ENCODE results near the gene ZNF385D. TPM values are rescaled to one million over a fixed set of nuclear protein-coding genes. Genes with fewer than 3 reads are reported as not detected.
"Not testable (repeated sequence)": the region's sequence is repeated elsewhere in the genome, so short reads cannot be mapped to it uniquely, and the experiment has no call there.

ZNF385D gene
- total RNA-seq, 1 experiment from 2014 or later: not detected

- no peak for DNase-seq (ENCODE audit: low read depth)
These were observed 241.1 kb downstream of the ZNF385D start for GRCh38 chr3:21509731-21510470.

- no peak for DNase-seq (ENCODE audit: low read depth)
These were observed 242.8 kb downstream of the ZNF385D start for GRCh38 chr3:21508246-21508645.

- no peak for DNase-seq (ENCODE audit: low read depth)
These were observed 245.1 kb downstream of the ZNF385D start for GRCh38 chr3:21505711-21506460.

- no peak for DNase-seq (ENCODE audit: low read depth)
These were observed 248.4 kb downstream of the ZNF385D start for GRCh38 chr3:21502656-21503055.

- DNase-seq (ENCODE audit: low read depth): no peak
These were observed 250.2 kb downstream of the ZNF385D start for GRCh38 chr3:21500834-21501233.

GRCh38 chr3:21490671-21491070 is 260.3 kb downstream of the ZNF385D start:
- not testable (repeated sequence) for DNase-seq (ENCODE audit: low read depth)

GRCh38 chr3:21487520-21487919 is 263.5 kb downstream of the ZNF385D start:
- no peak for DNase-seq (ENCODE audit: low read depth)

- not testable (repeated sequence) for DNase-seq (ENCODE audit: low read depth)
These were observed 264.7 kb downstream of the ZNF385D start for GRCh38 chr3:21486024-21486935.

- no peak for DNase-seq (ENCODE audit: low read depth)
These were observed 266.2 kb downstream of the ZNF385D start for GRCh38 chr3:21484828-21485144.

- DNase-seq (ENCODE audit: low read depth): no peak
These were observed 266.8 kb downstream of the ZNF385D start for GRCh38 chr3:21484057-21484827.

GRCh38 chr3:21481991-21482390 is 269.0 kb downstream of the ZNF385D start:
- DNase-seq (ENCODE audit: low read depth): no peak

GRCh38 chr3:21477541-21478288 is 273.3 kb downstream of the ZNF385D start:
- no peak for DNase-seq (ENCODE audit: low read depth)

GRCh38 chr3:21466476-21466875 is 284.5 kb downstream of the ZNF385D start:
- no peak for DNase-seq (ENCODE audit: low read depth)

GRCh38 chr3:21464746-21465145 is 286.3 kb downstream of the ZNF385D start:
- no peak for DNase-seq (ENCODE audit: low read depth)

GRCh38 chr3:21463319-21463718 is 287.7 kb downstream of the ZNF385D start:
- DNase-seq (ENCODE audit: low read depth): no peak

GRCh38 chr3:21462141-21462540 is 288.9 kb downstream of the ZNF385D start:
- DNase-seq (ENCODE audit: low read depth): no peak

GRCh38 chr3:21457084-21457483 is 293.9 kb downstream of the ZNF385D start:
- no peak for DNase-seq (ENCODE audit: low read depth)

GRCh38 chr3:21449738-21450137 is 301.3 kb downstream of the ZNF385D start:
- no peak for DNase-seq (ENCODE audit: low read depth)

GRCh38 chr3:21447476-21448151 is 303.4 kb downstream of the ZNF385D start:
- no peak for DNase-seq (ENCODE audit: low read depth)

- DNase-seq (ENCODE audit: low read depth): no peak
These were observed 304.0 kb downstream of the ZNF385D start for GRCh38 chr3:21446945-21447475.

Measured in Daoy (cell line).